ENCODE results near the gene SKAP2.

- no peak for TF ChIP-seq CTCF (IDR thresholded peaks at IDR 0.05 in 2 of 3, conservative IDR thresholded peaks at IDR 0.05 in 1 of 3; ENCODE audit: borderline replicate concordance in 1 of 3, insufficient read depth in 1 of 3, low read depth in 2 of 3, low read length in 2 of 3)
- TF ChIP-seq JUND (IDR thresholded peaks at IDR 0.05) = no peak
- no peak for TF ChIP-seq EZH2 (IDR thresholded peaks at IDR 0.05)
- no peak for TF ChIP-seq ATF3 (IDR thresholded peaks at IDR 0.05)
- TF ChIP-seq ZFX (IDR thresholded peaks at IDR 0.05) = no peak
- TF ChIP-seq EZH2phosphoT487 (IDR thresholded peaks at IDR 0.05; ENCODE audit: borderline replicate concordance) = no peak
- no peak for TF ChIP-seq ZNF274 (IDR thresholded peaks at IDR 0.05; ENCODE audit: low read depth, low read length)
- TF ChIP-seq SRF (IDR thresholded peaks at IDR 0.05; ENCODE audit: low read depth) = no peak
- TF ChIP-seq RAD21 (IDR thresholded peaks at IDR 0.05; ENCODE audit: low read depth) = no peak
- no peak for TF ChIP-seq CEBPB (IDR thresholded peaks at IDR 0.05; ENCODE audit: low read depth)
- TF ChIP-seq POLR2A (IDR thresholded peaks at IDR 0.05; ENCODE audit: borderline replicate concordance, extremely low read depth, insufficient read depth, insufficient read length) = no peak
- TF ChIP-seq SIN3A (IDR thresholded peaks at IDR 0.05; ENCODE audit: low read depth) = no peak
- no peak for TF ChIP-seq MAX (IDR thresholded peaks at IDR 0.05)
Observed at GRCh38 chr7:26724795-26725194, 139.6 kb downstream of the SKAP2 start.
